Karpas-422 (cell line): ENCODE data around the gene RMC1. TPM values are rescaled to one million over a fixed set of nuclear protein-coding genes. Genes with fewer than 3 reads are reported as not detected.

ENCODE experiments used
- DNase-seq: peaks from one replicate; pipeline ENCODE4 v3.0.0-alpha.2; 2015
- H2AFZ ChIP-seq: fragments of 200-600 bp; sonication (generic); 2 replicates; pipeline ENCODE4 v1.6.1; 2014; ENCODE audit warnings: antibody characterized with exemption, low read length, mixed read lengths
- H3K27ac ChIP-seq: fragments of 200-600 bp; sonication (generic); 2 replicates; pipeline ENCODE4 v1.5.1; 2014; ENCODE audit warnings: mild to moderate bottlenecking, low read length, moderate library complexity
- H3K27me3 ChIP-seq: fragments of 200-600 bp; sonication (generic); 2 replicates; pipeline ENCODE4 v1.6.1; 2014; ENCODE audit warnings: low read length, mixed read lengths
- H3K36me3 ChIP-seq: fragments of 200-600 bp; sonication (generic); 2 replicates; pipeline ENCODE4 v1.6.1; 2014; ENCODE audit warnings: low read length, mixed read lengths; ENCODE audit not compliant: insufficient read depth
- H3K4me1 ChIP-seq: fragments of 200-600 bp; sonication (generic); 2 replicates; pipeline ENCODE4 v1.6.1; 2014; ENCODE audit warnings: mild to moderate bottlenecking, low read length, mixed read lengths
- H3K4me2 ChIP-seq: fragments of 200-600 bp; sonication (generic); 2 replicates; pipeline ENCODE4 v1.6.1; 2014; ENCODE audit warnings: low read length, low read depth, mild to moderate bottlenecking; ENCODE audit not compliant: poor library complexity, severe bottlenecking
- H3K4me3 ChIP-seq: fragments of 200-600 bp; sonication (generic); 2 replicates; pipeline ENCODE4 v1.5.1; 2014; ENCODE audit warnings: mild to moderate bottlenecking, antibody characterized with exemption, low read length, mixed read lengths
- H3K79me2 ChIP-seq: fragments of 200-600 bp; sonication (generic); 2 replicates; pipeline ENCODE4 v1.6.1; 2014; ENCODE audit warnings: mild to moderate bottlenecking, low read length, mixed read lengths
- H3K9ac ChIP-seq: fragments of 200-600 bp; sonication (generic); 2 replicates; pipeline ENCODE4 v1.6.0; 2014; ENCODE audit warnings: low read length
- H3K9me2 ChIP-seq: fragments of 200-600 bp; sonication (generic), shearing (Covaris generic); replicated peaks from 2 replicates; pipeline ENCODE4 v1.6.0; 2014; ENCODE audit warnings: mild to moderate bottlenecking, low read length, moderate library complexity; ENCODE audit not compliant: insufficient read depth
- H3K9me3 ChIP-seq: fragments of 300-700, 200-600 bp; sonication (generic); 2 replicates; pipeline ENCODE4 v1.6.1; 2014; ENCODE audit warnings: low read length, mixed read lengths
- H4K20me1 ChIP-seq: fragments of 200-600 bp; sonication (generic); 2 replicates; pipeline ENCODE4 v1.6.1; 2014; ENCODE audit warnings: mild to moderate bottlenecking, antibody characterized with exemption, low read length, low read depth; ENCODE audit not compliant: insufficient read depth
- total RNA-seq: library from RNA; depleted of rRNA; stranded (reverse); fragments of >200 nt; shearing (Covaris generic); gene quantifications from 2 replicates; pipeline ENCODE4 v1.2.3, GENCODE V29; 2014; ENCODE audit warnings: low replicate concordance

The RMC1 gene
- total RNA-seq, 1 experiment from 2014 or later = 57.7 TPM

DNA sequence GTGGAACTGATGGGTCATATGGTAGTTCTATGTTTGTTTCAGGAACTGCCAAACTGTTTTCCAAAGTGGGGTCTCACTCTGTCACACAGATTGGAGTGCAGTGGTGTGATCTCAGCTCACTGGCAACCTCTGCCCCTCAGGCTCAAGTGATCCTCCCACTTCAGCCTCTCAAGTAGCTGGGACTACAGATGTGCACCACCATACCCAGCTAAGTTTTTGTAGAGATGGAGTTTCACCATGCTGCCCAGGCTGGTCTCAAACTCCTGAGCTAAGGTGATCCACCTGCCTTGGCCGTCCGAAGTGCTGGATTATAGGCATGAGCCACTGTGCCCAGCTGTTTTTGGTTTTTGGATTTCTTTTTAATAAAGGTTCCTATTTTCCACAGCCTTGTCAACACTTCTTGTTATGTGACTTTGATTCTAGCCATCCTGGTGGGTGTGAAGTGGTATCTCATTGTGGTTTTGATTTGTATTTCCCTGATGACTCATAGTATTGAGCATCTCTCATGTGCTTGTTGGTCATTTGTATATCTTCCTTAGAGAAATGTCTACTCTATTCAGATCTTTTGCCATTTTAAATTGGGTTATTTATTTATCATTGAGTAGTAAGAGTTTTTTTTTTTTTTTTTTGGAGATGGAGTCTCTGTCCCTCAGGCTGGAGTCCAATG, 60.2 kb downstream of the RMC1 start:
- Histone ChIP-seq H3K4me1 (no peaks in the 10 kb centered on the region), H3K9ac (no peak overlapping the region), H3K4me2 (no peak overlapping the region), H3K79me2 (no peaks in the 10 kb centered on the region), H3K4me3 (no peak overlapping the region), H3K36me3 (peaks cover 46% of the 10 kb centered on the region), H3K9me2 (no peaks in the 10 kb centered on the region), H4K20me1 (no peaks in the 10 kb centered on the region), H3K27ac (no peak overlapping the region), H3K9me3 (no peaks in the 10 kb centered on the region), H2AFZ (no peak overlapping the region), H3K27me3 (no peaks in the 10 kb centered on the region)
- no peak for DNase-seq

DNA sequence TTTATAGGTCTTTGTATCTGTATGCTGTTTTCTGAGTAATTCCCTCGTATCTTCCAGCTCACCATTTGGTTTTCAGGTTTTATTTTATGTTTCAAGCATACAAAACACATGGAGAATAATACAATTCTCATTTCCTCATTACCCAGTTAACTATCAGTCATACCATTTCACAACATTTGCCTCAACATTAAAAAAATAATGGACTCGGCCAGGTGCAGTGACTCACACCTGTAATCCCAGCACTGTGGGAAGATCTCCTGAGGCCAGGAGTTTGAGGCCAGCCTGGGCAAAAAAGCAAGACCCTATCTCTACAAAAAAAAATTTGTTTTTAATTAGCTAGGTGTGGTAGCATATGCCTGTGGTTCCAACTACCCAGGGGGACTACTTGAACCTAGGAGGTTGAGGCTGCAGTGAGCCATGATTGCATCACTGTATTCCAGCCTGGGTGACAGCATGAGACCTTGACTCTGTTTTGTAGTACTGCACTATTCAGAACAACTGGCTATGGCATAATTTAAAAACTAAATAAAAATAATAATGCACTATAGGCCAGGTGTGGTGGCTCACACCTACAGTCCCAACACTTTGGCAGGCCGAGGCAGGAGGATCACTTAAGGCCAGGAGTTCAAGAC, 62.7 kb downstream of the RMC1 start:
- H4K20me1 ChIP-seq = no peaks in the 10 kb centered on the region
- H2AFZ ChIP-seq = no peak overlapping the region
- no peak for DNase-seq
- H3K9me2 ChIP-seq = no peaks in the 10 kb centered on the region
- H3K27ac ChIP-seq = no peak overlapping the region
- H3K9me3 ChIP-seq = no peaks in the 10 kb centered on the region
- no peaks in the 10 kb centered on the region for H3K79me2 ChIP-seq
- peaks cover 59% of the 10 kb centered on the region for H3K36me3 ChIP-seq
- H3K4me3 ChIP-seq = no peak overlapping the region
- H3K4me2 ChIP-seq = no peak overlapping the region
- H3K4me1 ChIP-seq = no peaks in the 10 kb centered on the region
- no peak overlapping the region for H3K9ac ChIP-seq
- H3K27me3 ChIP-seq = no peaks in the 10 kb centered on the region

DNA sequence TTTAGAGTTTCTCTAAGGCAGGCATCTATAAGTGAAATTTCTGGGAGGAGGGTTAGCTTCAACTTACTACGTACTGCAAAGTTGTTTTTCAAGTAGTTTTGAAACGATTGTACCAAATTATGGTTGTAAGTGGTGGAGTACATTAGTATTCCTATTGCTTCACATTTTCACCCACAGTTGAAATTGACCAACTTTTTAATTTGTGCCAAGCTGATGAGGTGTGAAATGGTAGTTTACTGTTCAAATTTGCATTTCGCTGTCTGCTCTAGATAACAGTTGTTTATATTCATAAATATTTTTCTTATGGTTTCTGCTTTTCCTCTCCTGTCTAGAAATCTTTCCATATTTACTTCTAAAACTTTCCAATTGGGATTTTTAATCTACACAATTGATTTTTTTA, 64.4 kb downstream of the RMC1 start:
- Histone ChIP-seq H2AFZ (no peak overlapping the region), H3K4me2 (no peak overlapping the region), H3K4me1 (no peaks in the 10 kb centered on the region), H3K36me3 (peaks cover 61% of the 10 kb centered on the region), H3K27me3 (no peaks in the 10 kb centered on the region), H3K4me3 (no peak overlapping the region), H3K27ac (no peak overlapping the region), H3K79me2 (peaks cover 4% of the 10 kb centered on the region), H3K9ac (no peak overlapping the region), H3K9me3 (no peaks in the 10 kb centered on the region), H3K9me2 (no peaks in the 10 kb centered on the region), H4K20me1 (no peaks in the 10 kb centered on the region)
- no peak for DNase-seq

DNA sequence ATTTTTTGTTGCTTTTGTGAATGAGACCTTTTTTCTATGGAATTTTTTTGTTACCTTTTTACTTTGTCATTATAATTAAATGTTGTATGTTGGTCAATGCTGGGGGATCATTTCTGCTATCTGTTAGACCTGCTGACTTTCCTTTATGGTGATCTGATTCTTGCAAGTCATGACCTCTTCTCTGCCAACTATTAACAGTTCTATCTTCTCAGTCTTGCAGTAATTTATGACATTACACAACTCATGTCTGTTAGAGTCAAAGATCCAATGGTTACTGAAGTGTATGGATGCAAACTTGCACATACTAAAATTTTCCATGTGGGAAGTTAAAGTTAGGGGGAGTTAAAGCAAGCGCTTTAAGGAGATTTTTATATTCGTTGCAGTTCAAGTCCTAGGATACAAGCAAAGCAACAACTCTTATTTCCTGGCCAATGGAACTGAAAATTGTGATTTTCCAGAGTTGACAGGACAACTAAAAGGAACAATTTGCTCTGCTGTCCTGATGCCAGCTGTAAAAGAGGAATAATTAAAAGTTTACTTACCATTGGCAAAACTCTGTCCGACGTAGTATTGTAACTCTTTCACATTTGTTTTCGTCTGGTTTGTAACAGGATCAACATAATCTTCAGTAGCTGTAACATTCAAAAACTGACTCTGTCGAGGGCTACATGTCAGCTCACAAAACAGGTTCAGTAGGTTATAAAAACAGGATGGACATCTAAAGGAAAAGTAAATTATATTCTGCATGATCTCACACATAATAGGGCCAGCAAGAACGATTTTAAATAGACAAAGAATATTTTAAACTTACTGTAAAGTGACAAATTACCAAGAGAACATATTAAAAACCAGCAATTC, 65.2 kb downstream of the RMC1 start:
- Histone ChIP-seq H2AFZ (no peak overlapping the region), H3K9ac (no peak overlapping the region), H3K27me3 (no peaks in the 10 kb centered on the region), H3K9me3 (no peaks in the 10 kb centered on the region), H3K4me3 (no peak overlapping the region), H3K4me1 (no peaks in the 10 kb centered on the region), H3K4me2 (no peak overlapping the region), H3K9me2 (no peaks in the 10 kb centered on the region), H3K27ac (no peak overlapping the region), H4K20me1 (no peaks in the 10 kb centered on the region), H3K36me3 (peaks cover 64% of the 10 kb centered on the region), H3K79me2 (peaks cover 11% of the 10 kb centered on the region)
- no peak for DNase-seq

DNA sequence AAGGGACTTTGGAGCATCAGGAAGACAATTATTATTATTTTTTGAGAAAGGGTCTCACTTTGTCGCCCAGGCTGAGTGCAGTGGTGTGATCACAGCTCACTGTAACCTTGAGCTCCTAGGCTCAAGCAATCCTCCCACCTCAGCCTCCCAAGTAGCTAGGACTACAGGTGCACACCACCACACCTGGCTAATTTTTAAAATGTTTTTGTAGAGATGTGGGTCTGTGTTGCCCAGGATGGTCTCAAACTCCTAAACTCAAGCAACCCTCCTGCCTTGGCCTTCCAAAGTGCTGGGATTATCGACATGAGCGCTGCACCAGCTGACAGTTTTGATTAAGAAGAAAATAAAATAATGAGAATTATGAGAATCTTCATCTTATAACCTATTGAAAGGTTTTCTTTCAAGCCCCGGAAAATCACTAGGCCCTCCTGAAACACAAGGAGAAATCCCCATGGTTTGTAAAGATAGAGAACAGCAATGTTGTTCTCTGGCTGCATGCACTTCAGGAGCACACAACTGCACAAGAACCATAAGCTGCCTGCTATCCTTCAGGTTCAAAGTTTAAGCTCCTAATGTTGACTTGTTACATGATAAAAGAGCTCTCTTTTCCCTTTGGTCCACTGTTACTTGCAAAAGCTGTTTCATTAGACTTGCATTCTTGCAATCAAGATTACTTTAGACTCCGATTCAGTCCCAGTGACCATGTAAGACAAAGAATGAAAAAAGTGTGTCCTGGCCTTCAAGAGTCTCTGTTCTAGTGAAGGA, 66.2 kb downstream of the RMC1 start:
- Histone ChIP-seq H3K9ac (no peak overlapping the region), H3K4me1 (peaks cover 9% of the 10 kb centered on the region), H4K20me1 (no peaks in the 10 kb centered on the region), H3K4me2 (no peak overlapping the region), H3K27me3 (no peaks in the 10 kb centered on the region), H3K36me3 (peaks cover 63% of the 10 kb centered on the region), H3K9me2 (no peaks in the 10 kb centered on the region), H2AFZ (no peak overlapping the region), H3K9me3 (no peaks in the 10 kb centered on the region), H3K4me3 (no peak overlapping the region), H3K79me2 (peaks cover 21% of the 10 kb centered on the region), H3K27ac (no peak overlapping the region)
- no peak for DNase-seq

DNA sequence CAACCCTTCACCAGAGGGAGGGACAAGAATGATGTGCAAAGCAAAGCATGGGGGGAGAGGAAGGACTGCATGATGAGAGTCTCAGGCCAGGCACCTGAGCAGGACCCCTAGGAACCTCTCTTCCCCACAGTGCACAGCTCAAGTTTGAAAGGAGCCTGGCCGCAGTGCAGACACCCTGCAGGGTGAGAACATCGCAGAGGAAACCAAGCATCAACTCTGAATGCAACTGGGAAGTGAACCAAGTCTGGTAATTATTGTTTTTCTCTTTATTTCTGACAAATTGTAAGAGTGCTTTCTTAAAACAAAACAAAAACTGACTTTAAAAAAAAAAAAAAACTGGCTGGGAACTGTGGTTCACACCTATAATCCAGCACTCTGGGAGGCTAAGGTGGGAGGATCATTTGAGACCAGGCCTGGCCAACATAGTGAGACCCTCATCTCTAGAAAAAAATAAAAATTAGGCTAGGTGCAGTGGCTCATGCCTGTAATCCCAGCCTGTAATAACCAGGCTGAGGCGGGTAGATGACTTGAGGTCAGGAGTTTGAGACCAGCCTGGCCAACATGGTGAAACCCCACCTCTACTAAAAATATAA, 67.7 kb downstream of the RMC1 start:
- no peaks in the 10 kb centered on the region for H3K9me3 ChIP-seq
- H3K4me1 ChIP-seq = peaks cover 18% of the 10 kb centered on the region
- no peak overlapping the region for H3K9ac ChIP-seq
- DNase-seq = no peak
- H3K4me3 ChIP-seq = no peak overlapping the region
- no peaks in the 10 kb centered on the region for H4K20me1 ChIP-seq
- H2AFZ ChIP-seq = no peak overlapping the region
- no peak overlapping the region for H3K27ac ChIP-seq
- no peaks in the 10 kb centered on the region for H3K27me3 ChIP-seq
- no peaks in the 10 kb centered on the region for H3K9me2 ChIP-seq
- peaks cover 31% of the 10 kb centered on the region for H3K79me2 ChIP-seq
- peaks cover 52% of the 10 kb centered on the region for H3K36me3 ChIP-seq
- H3K4me2 ChIP-seq = no peak overlapping the region

DNA sequence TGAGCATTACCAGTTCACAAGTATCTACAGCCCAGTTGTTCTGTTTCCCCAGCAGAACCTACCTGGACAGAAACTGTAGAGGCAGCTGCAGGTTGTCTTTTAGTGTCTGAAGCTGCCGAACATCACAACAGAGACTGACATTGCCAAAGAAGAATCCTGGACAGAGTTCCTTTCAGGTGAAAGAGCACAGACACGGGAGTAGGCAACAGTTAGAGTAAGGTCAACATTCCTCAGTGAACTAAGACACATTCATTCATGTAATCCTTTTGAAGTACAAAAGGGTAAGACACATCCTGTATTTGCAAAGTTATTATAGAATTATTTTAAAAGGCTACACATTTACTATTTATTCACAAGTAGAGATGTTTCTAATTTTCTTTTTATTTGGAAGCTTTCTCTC, 68.7 kb downstream of the RMC1 start:
- no peak overlapping the region for H3K27ac ChIP-seq
- H4K20me1 ChIP-seq = no peaks in the 10 kb centered on the region
- no peaks in the 10 kb centered on the region for H3K27me3 ChIP-seq
- peaks cover 35% of the 10 kb centered on the region for H3K79me2 ChIP-seq
- H3K9me3 ChIP-seq = no peaks in the 10 kb centered on the region
- no peak overlapping the region for H2AFZ ChIP-seq
- peaks cover 45% of the 10 kb centered on the region for H3K36me3 ChIP-seq
- peaks cover 18% of the 10 kb centered on the region for H3K4me1 ChIP-seq
- H3K4me3 ChIP-seq = no peak overlapping the region
- DNase-seq = no peak
- H3K9ac ChIP-seq = no peak overlapping the region
- no peak overlapping the region for H3K4me2 ChIP-seq
- no peaks in the 10 kb centered on the region for H3K9me2 ChIP-seq
